Spleen (tissue), 11 donors: ENCODE measurements around the gene ZNF160. TPM values are rescaled to one million over a fixed set of nuclear protein-coding genes. Genes with fewer than 3 reads are reported as not detected.

Source experiments
- DNase-seq: peaks from one replicate; pipeline ENCODE4 v3.0.0-alpha.2; 2020
- H3K27ac ChIP-seq, 8 donors: fragments of 200-600 bp; sonication (generic) in 7 of 8; 1 replicate in 4 of 8; 2 replicates in 4 of 8; pipeline versions ENCODE4 v1.5.0 to v1.8.0; 2016 to 2021; ENCODE audit warnings: inconsistent platforms in 4 of 8, mild to moderate bottlenecking in 4 of 8, moderate library complexity in 1 of 8
- H3K27me3 ChIP-seq, 7 donors: fragments of 200-600 bp; sonication (generic) in 6 of 7; replicated peaks in 1 of 7; 1 replicate in 4 of 7; 2 replicates in 3 of 7; pipeline versions ENCODE4 v1.5.0 to v1.8.0; 2016 to 2021; ENCODE audit warnings: inconsistent platforms in 3 of 7, mild to moderate bottlenecking in 1 of 7
- H3K36me3 ChIP-seq, 6 donors: fragments of 200-600 bp; sonication (generic) in 5 of 6; 1 replicate in 4 of 6; 2 replicates in 2 of 6; pipeline versions ENCODE4 v1.5.0 to v1.8.0; 2016 to 2021; ENCODE audit warnings: inconsistent platforms in 2 of 6
- H3K4me1 ChIP-seq, 6 donors: fragments of 200-600 bp; sonication (generic) in 5 of 6; 1 replicate in 3 of 6; 2 replicates in 3 of 6; pipeline versions ENCODE4 v1.5.0 to v1.8.0; 2016 to 2021; ENCODE audit warnings: inconsistent platforms in 3 of 6
- H3K4me3 ChIP-seq, 8 donors: fragments of 200-600 bp; sonication (generic) in 7 of 8; 1 replicate in 4 of 8; 2 replicates in 4 of 8; pipeline versions ENCODE4 v1.5.0 to v1.8.0; 2016 to 2021; ENCODE audit warnings: inconsistent platforms in 4 of 8, mild to moderate bottlenecking in 4 of 8, moderate library complexity in 2 of 8
- H3K9me3 ChIP-seq, 8 donors: fragments of 200-600 bp; sonication (generic) in 7 of 8; 1 replicate in 4 of 8; 2 replicates in 4 of 8; pipeline versions ENCODE4 v1.5.0 to v1.8.0; 2016 to 2021; ENCODE audit warnings: inconsistent platforms in 4 of 8
- CTCF ChIP-seq, 11 experiments: fragments of 200-600 bp in 7 of 11; fragments of 450-650 bp in 4 of 11; sonication (generic) in 4 of 11; IDR thresholded peaks in 8 of 11; conservative IDR thresholded peaks in 3 of 11; 1 replicate in 7 of 11; 2 replicates in 4 of 11; pipeline versions ENCODE4 v1.4.0 to v1.8.0; 2016 to 2021; ENCODE audit warnings: antibody characterized with exemption in 11 of 11, inconsistent platforms in 4 of 11, mild to moderate bottlenecking in 1 of 11
- POLR2A ChIP-seq, 3 donors: fragments of 450-650 bp; IDR thresholded peaks; one replicate each; pipeline ENCODE4 v1.5.1; 2017; ENCODE audit warnings: antibody characterized with exemption in 3 of 3, mild to moderate bottlenecking in 1 of 3
- POLR2AphosphoS5 ChIP-seq, 3 donors: sonication (generic); formaldehyde crosslinking; IDR thresholded peaks; one replicate each; pipeline ENCODE4 v1.5.1; 2017; ENCODE audit warnings: antibody characterized with exemption in 3 of 3
- WGBS, 5 donors: extraction: QIAGEN DNeasy Blood & Tissue Kit in 3 of 5; methylation state at CpG; one replicate each; pipeline versions ENCODE4 v1.1.5 to v1.1.7; 2013 to 2018; 5-methylcytosine and 5-hydroxymethylcytosine counted together
- intact Hi-C: fragments of 100-400 bp; cut with DNase I; formaldehyde crosslinking; loops from one replicate; pipeline ENCODE4 v1.15.0; 2023; ENCODE audit warnings: low total_unique reads
- polyA plus RNA-seq, 3 donors: library from polyadenylated mRNA; stranded (reverse); fragments of 200-250 nt; gene quantifications; one replicate each; pipeline ENCODE4 v1.2.1, GENCODE V29; 2013
- total RNA-seq, 7 donors: library from RNA; depleted of rRNA in 3 of 7; stranded (reverse); fragments of >200 nt in 3 of 7; fragmentation: NEBNext Ultra II Directional in 4 of 7; extraction: Animal tissue kit (Norgen Biotek cat#: 25700) in 4 of 7; gene quantifications; one replicate each; pipeline versions ENCODE4 v1.1.0 to v1.2.1, GENCODE V29; 2016 to 2021
- donor health status: healthy with polysubstance abuse.
- donor health status: DM: no; HTN: no; CAD: no; lungs with moderate emphysema.
- donor health status: DM: no; HTN: no; CAD: no.
- donor health status: Bipolar disorder and iron deficiency.
- donor health status: healthy.
- donor health status: DM: no; HTN: no; CAD: no.
- donor health status: DM: yes; HTN: yes; CAD: no.

ZNF160 gene
- total and polyA plus RNA-seq, 10 donors, result 14.4 to 154 (median 87.7) TPM

- Histone ChIP-seq H3K27ac (no peak overlapping the region), H3K36me3 (no peaks in the 10 kb centered on the region), H3K4me1 (no peaks in the 10 kb centered on the region), H3K4me3 (peak overlapping the region in 2 of 8 donors; percentile 5 to 34), H3K9me3 (peaks cover 0 to 100% (median 98%) of the 10 kb centered on the region in 8 donors), H3K27me3 (peaks cover 0 to 22% (median 0%) of the 10 kb centered on the region in 7 donors)
- TF ChIP-seq POLR2A (IDR thresholded peaks at IDR 0.05) (no peak), CTCF (IDR thresholded peaks at IDR 0.05 in 8 of 11, conservative IDR thresholded peaks at IDR 0.05 in 3 of 11) (no peak), POLR2AphosphoS5 (IDR thresholded peaks at IDR 0.05) (peak; percentile 27 to 55 (median 39))
- no peak for DNase-seq
- intact Hi-C loops, result no loop called here
- 7 to 19% (median 9%) methylated on average over 59 of the region's 59 CpGs for WGBS, 5 donors
Measured at GRCh38 chr19:53057904-53058580, 45.2 kb downstream of the ZNF160 start.

- no peak overlapping the region for H3K4me3 ChIP-seq
- intact Hi-C loops, result no loop called here
- peaks cover 0 to 22% (median 0%) of the 10 kb centered on the region in 7 donors for H3K27me3 ChIP-seq
- no peaks in the 10 kb centered on the region for H3K36me3 ChIP-seq
- H3K9me3 ChIP-seq, result peaks cover 0 to 99% (median 96%) of the 10 kb centered on the region in 8 donors
- TF ChIP-seq CTCF (IDR thresholded peaks at IDR 0.05 in 8 of 11, conservative IDR thresholded peaks at IDR 0.05 in 3 of 11) (no peak), POLR2A (IDR thresholded peaks at IDR 0.05) (no peak), POLR2AphosphoS5 (IDR thresholded peaks at IDR 0.05) (no peak)
- no peak overlapping the region for H3K27ac ChIP-seq
- WGBS, 5 donors, result 52 to 82% (median 65%) methylated on average over 2 of the region's 2 CpGs
- no peaks in the 10 kb centered on the region for H3K4me1 ChIP-seq
- DNase-seq, result no peak
Measured at GRCh38 chr19:53055117-53055516, 48.1 kb downstream of the ZNF160 start.

GRCh38 chr19:53047379-53047778 lies 55.8 kb downstream of the ZNF160 start:
- DNase-seq, result no peak
- Histone ChIP-seq H3K4me3 (no peak overlapping the region), H3K36me3 (no peaks in the 10 kb centered on the region), H3K4me1 (no peaks in the 10 kb centered on the region), H3K9me3 (peaks cover 0 to 87% (median 76%) of the 10 kb centered on the region in 8 donors), H3K27me3 (no peaks in the 10 kb centered on the region), H3K27ac (no peak overlapping the region)
- 75 to 94% (median 91%) methylated on average over 2 of the region's 2 CpGs for WGBS, 5 donors
- TF ChIP-seq POLR2AphosphoS5 (IDR thresholded peaks at IDR 0.05) (no peak), POLR2A (IDR thresholded peaks at IDR 0.05) (no peak), CTCF (IDR thresholded peaks at IDR 0.05 in 8 of 11, conservative IDR thresholded peaks at IDR 0.05 in 3 of 11) (no peak)
- intact Hi-C loops, result no loop called here

GRCh38 chr19:53045536-53045935 lies 57.7 kb downstream of the ZNF160 start:
- no peak overlapping the region for H3K4me3 ChIP-seq
- DNase-seq, result no peak
- H3K4me1 ChIP-seq, result no peaks in the 10 kb centered on the region
- no peaks in the 10 kb centered on the region for H3K27me3 ChIP-seq
- peaks cover 0 to 88% (median 66%) of the 10 kb centered on the region in 8 donors for H3K9me3 ChIP-seq
- no peaks in the 10 kb centered on the region for H3K36me3 ChIP-seq
- WGBS, 5 donors, result 79 to 90% (median 89%) methylated on average over 16 of the region's 16 CpGs
- H3K27ac ChIP-seq, result no peak overlapping the region
- TF ChIP-seq POLR2AphosphoS5 (IDR thresholded peaks at IDR 0.05) (no peak), POLR2A (IDR thresholded peaks at IDR 0.05) (no peak), CTCF (IDR thresholded peaks at IDR 0.05 in 8 of 11, conservative IDR thresholded peaks at IDR 0.05 in 3 of 11) (no peak)
- intact Hi-C loops, result no loop called here
